H9 (cell line): Measurements from ENCODE around the gene NPTN. TPM values are rescaled to one million over a fixed set of nuclear protein-coding genes. Genes with fewer than 3 reads are reported as not detected.

Experiments used
- DNase-seq: peaks from one replicate; pipeline ENCODE4 v3.0.0-alpha.2; 2017
- H2AFZ ChIP-seq: one replicate; pipeline ENCODE4 v1.6.1; 2013; ENCODE audit warnings: mild to moderate bottlenecking, low read length, control low read depth, moderate library complexity
- H2AK5ac ChIP-seq: 2 replicates; pipeline ENCODE4 v1.6.1; 2013; ENCODE audit warnings: low read length, control low read depth, mixed read lengths; ENCODE audit not compliant: insufficient read length
- H2BK120ac ChIP-seq: one replicate; pipeline ENCODE4 v1.6.1; 2013; ENCODE audit warnings: low read depth, mild to moderate bottlenecking, low read length, control low read depth, inconsistent platforms; ENCODE audit not compliant: poor library complexity, severe bottlenecking
- H2BK12ac ChIP-seq: 2 replicates; pipeline ENCODE4 v1.6.1; 2013; ENCODE audit warnings: low read length, control low read depth, mixed read lengths, low read depth; ENCODE audit not compliant: insufficient read length
- H2BK15ac ChIP-seq: 2 replicates; pipeline ENCODE4 v1.6.1; 2013; ENCODE audit warnings: low read depth, low read length, control low read depth
- H2BK20ac ChIP-seq: one replicate; pipeline ENCODE4 v1.6.1; 2013; ENCODE audit warnings: low read depth, mild to moderate bottlenecking, low read length, control low read depth, inconsistent platforms; ENCODE audit not compliant: poor library complexity, severe bottlenecking
- H2BK5ac ChIP-seq: 2 replicates; pipeline ENCODE4 v1.6.1; 2013; ENCODE audit warnings: low read length, control low read depth, mixed read lengths; ENCODE audit not compliant: insufficient read length
- H3K14ac ChIP-seq: 2 replicates; pipeline ENCODE4 v1.6.1; 2013; ENCODE audit warnings: low read length, control low read depth; ENCODE audit not compliant: insufficient read depth
- H3K18ac ChIP-seq: 2 replicates; pipeline ENCODE4 v1.6.1; 2013; ENCODE audit warnings: low read depth, mild to moderate bottlenecking, mixed read lengths, low read length, control low read depth; ENCODE audit not compliant: insufficient read length
- H3K23ac ChIP-seq: 2 replicates; pipeline ENCODE4 v1.6.1; 2013; ENCODE audit warnings: low read length, control low read depth, mixed read lengths, low read depth; ENCODE audit not compliant: insufficient read length
- H3K23me2 ChIP-seq: 2 replicates; pipeline ENCODE4 v1.6.1; 2013; ENCODE audit warnings: low read depth, mild to moderate bottlenecking, mixed read lengths, low read length, control low read depth; ENCODE audit not compliant: insufficient read length, poor library complexity, severe bottlenecking
- H3K27ac ChIP-seq: 2 replicates; pipeline ENCODE4 v1.5.1; 2013; ENCODE audit warnings: low read length, control low read depth, mixed read lengths, low read depth; ENCODE audit not compliant: insufficient read length
- H3K27me3 ChIP-seq: 2 replicates; pipeline ENCODE4 v1.6.1; 2013; ENCODE audit warnings: low read length, control low read depth, inconsistent platforms; ENCODE audit not compliant: insufficient read depth
- H3K4ac ChIP-seq: 2 replicates; pipeline ENCODE4 v1.6.1; 2013; ENCODE audit warnings: low read depth, mild to moderate bottlenecking, control low read depth, inconsistent platforms, low read length, moderate library complexity
- H3K4me1 ChIP-seq: 2 replicates; pipeline ENCODE4 v1.6.1; 2013; ENCODE audit warnings: low read length, control low read depth, inconsistent platforms; ENCODE audit not compliant: insufficient read depth
- H3K4me2 ChIP-seq: 2 replicates; pipeline ENCODE4 v1.6.1; 2013; ENCODE audit warnings: low read length, control low read depth, mixed read lengths; ENCODE audit not compliant: insufficient read length, insufficient read depth
- H3K56ac ChIP-seq: 2 replicates; pipeline ENCODE4 v1.6.1; 2013; ENCODE audit warnings: low read depth, mild to moderate bottlenecking, mixed read lengths, low read length, control low read depth; ENCODE audit not compliant: insufficient read length
- H3K79me1 ChIP-seq: 2 replicates; pipeline ENCODE4 v1.6.1; 2013; ENCODE audit warnings: low read depth, mild to moderate bottlenecking, moderate library complexity, low read length, control low read depth, inconsistent platforms; ENCODE audit not compliant: insufficient read depth, poor library complexity, severe bottlenecking
- H3K79me2 ChIP-seq: 2 replicates; pipeline ENCODE4 v1.6.1; 2013; ENCODE audit warnings: low read length, control low read depth, inconsistent platforms; ENCODE audit not compliant: insufficient read depth
- H3K9ac ChIP-seq: 2 replicates; pipeline ENCODE4 v1.6.1; 2013; ENCODE audit warnings: low read length, control low read depth, mixed read lengths; ENCODE audit not compliant: insufficient read length; ENCODE audit errors: extremely low read depth
- H3K9me3 ChIP-seq: one replicate; pipeline ENCODE4 v1.6.1; 2013; ENCODE audit warnings: low read depth, low read length, inconsistent platforms; ENCODE audit not compliant: control insufficient read depth
- H3T11ph ChIP-seq: one replicate; pipeline ENCODE4 v1.6.1; 2013; ENCODE audit warnings: mild to moderate bottlenecking, low read length, control low read depth, inconsistent platforms
- H4K20me1 ChIP-seq: one replicate; pipeline ENCODE4 v1.6.1; 2013; ENCODE audit not compliant: control insufficient read depth, insufficient read length, insufficient read depth
- H4K5ac ChIP-seq: 2 replicates; pipeline ENCODE4 v1.6.1; 2013; ENCODE audit warnings: low read depth, mild to moderate bottlenecking, mixed read lengths, low read length, control low read depth; ENCODE audit not compliant: insufficient read length
- H4K8ac ChIP-seq: replicated peaks from 2 replicates; pipeline ENCODE4 v1.6.1; 2013; ENCODE audit warnings: low read length, control low read depth, mixed read lengths, low read depth; ENCODE audit not compliant: insufficient read length
- H4K91ac ChIP-seq: 2 replicates; pipeline ENCODE4 v1.6.1; 2013; ENCODE audit warnings: low read depth, mild to moderate bottlenecking, moderate library complexity, mixed read lengths, low read length, control low read depth; ENCODE audit not compliant: insufficient read length
- H3K27ac Mint-ChIP-seq, 3 experiments: 2 replicates in 2 of 3; 3 replicates in 1 of 3; pipeline ENCODE4 v1.8.0; 2020 to 2021; ENCODE audit warnings: mixed read lengths in 3 of 3, mild to moderate bottlenecking in 1 of 3, moderate library complexity in 1 of 3
- H3K27me3 Mint-ChIP-seq: 2 replicates; pipeline ENCODE4 v1.8.0; 2021; ENCODE audit warnings: low read depth, mild to moderate bottlenecking, moderate library complexity, mixed read lengths
- H3K36me3 Mint-ChIP-seq, 3 experiments: 2 replicates in 2 of 3; 3 replicates in 1 of 3; pipeline ENCODE4 v1.8.0; 2020 to 2021; ENCODE audit warnings: low read depth in 3 of 3, mixed read lengths in 3 of 3; ENCODE audit not compliant: insufficient read depth in 1 of 3
- H3K4me1 Mint-ChIP-seq, 2 experiments: 2 replicates each; pipeline ENCODE4 v1.8.0; 2020; ENCODE audit warnings: mixed read lengths in 2 of 2
- H3K4me3 Mint-ChIP-seq, 2 experiments: 2 replicates in 1 of 2; 3 replicates in 1 of 2; pipeline ENCODE4 v1.8.0; 2020 to 2021; ENCODE audit warnings: mild to moderate bottlenecking in 2 of 2, mixed read lengths in 2 of 2, moderate library complexity in 1 of 2
- H3K9me3 Mint-ChIP-seq, 2 experiments: 2 replicates in 1 of 2; 3 replicates in 1 of 2; pipeline ENCODE4 v1.8.0; 2020; ENCODE audit warnings: mild to moderate bottlenecking in 2 of 2, mixed read lengths in 2 of 2, moderate library complexity in 1 of 2
- WGBS: extraction: QIAGEN DNeasy Blood & Tissue Kit; methylation state at CpG from one replicate; pipeline ENCODE4 v1.1.7; 2013; ENCODE audit warnings: missing lambda C conversion rate, low lambda C conversion rate, mixed read lengths; ENCODE audit not compliant: insufficient read length; ENCODE audit errors: extremely low coverage; 5-methylcytosine and 5-hydroxymethylcytosine counted together
- total RNA-seq: library from RNA; stranded (reverse); gene quantifications from 2 replicates; pipeline ENCODE4 v1.2.1, GENCODE V29; 2021
- TF ChIP-seq, protein P1 (sequence below): fragments of 200-600 bp; sonication (generic); conservative IDR thresholded peaks from 3 replicates; pipeline ENCODE4 v1.8.0; 2021; ENCODE audit warnings: antibody characterized with exemption, mild to moderate bottlenecking

Gene NPTN
- total RNA-seq, 1 experiment from 2014 or later = 89.1 TPM

DNA sequence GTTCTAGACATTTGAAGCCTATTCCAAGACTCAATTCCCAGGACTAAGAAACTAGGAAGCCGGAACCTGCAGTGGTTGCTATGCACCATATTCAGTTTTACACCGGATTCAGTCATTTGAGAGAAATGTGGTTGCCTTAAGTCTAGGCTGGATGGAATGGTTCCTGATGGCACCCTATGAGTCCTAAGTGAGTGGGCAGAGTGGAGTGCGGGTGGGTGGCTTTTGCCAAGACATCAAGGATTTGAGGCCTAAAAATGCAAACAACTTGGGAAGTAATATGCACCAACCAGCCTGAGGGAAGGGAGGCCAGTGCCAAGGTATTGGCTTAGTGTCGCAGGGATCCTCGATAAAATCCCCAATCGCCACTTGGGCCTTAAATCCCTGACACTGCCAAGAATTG is 46.8 kb upstream of the NPTN start:
- no peak for DNase-seq
- Histone ChIP-seq H2BK12ac (no peak overlapping the region), H3K4me2 (no peak overlapping the region), H3K4ac (no peak overlapping the region), H3K56ac (no peak overlapping the region), H2BK5ac (no peak overlapping the region), H2AFZ (no peak overlapping the region), H3K79me1 (no peaks in the 10 kb centered on the region), H2AK5ac (no peak overlapping the region), H3K27me3 (no peaks in the 10 kb centered on the region), H4K20me1 (no peaks in the 10 kb centered on the region), H4K91ac (no peak overlapping the region), H3K27ac (no peak overlapping the region), H2BK15ac (no peak overlapping the region), H3K9me3 (no peaks in the 10 kb centered on the region), H3K23me2 (peaks cover 9% of the 10 kb centered on the region), H2BK120ac (no peak overlapping the region), H2BK20ac (no peak overlapping the region), H4K8ac (no peak overlapping the region), H3K23ac (no peak overlapping the region), H3K18ac (no peak overlapping the region), H4K5ac (no peak overlapping the region), H3K9ac (no peak overlapping the region), H3K4me1 (no peaks in the 10 kb centered on the region), H3T11ph (no peak overlapping the region), H3K79me2 (no peaks in the 10 kb centered on the region; the same call in 1 of the 2 replicates), H3K14ac (no peak overlapping the region)
- Mint-ChIP-seq H3K27ac (no peak overlapping the region), H3K4me1 (peaks cover 11 to 13% of the 10 kb centered on the region in 2 experiments), H3K9me3 (no peaks in the 10 kb centered on the region), H3K27me3 (no peaks in the 10 kb centered on the region; the same call in 1 of the 2 replicates), H3K4me3 (no peak overlapping the region), H3K36me3 (no peaks in the 10 kb centered on the region; a peak in 1 of 7 replicates)
- no CpG with 5 or more reads among the region's 6 CpGs for WGBS
- TF ChIP-seq, protein P1, sequence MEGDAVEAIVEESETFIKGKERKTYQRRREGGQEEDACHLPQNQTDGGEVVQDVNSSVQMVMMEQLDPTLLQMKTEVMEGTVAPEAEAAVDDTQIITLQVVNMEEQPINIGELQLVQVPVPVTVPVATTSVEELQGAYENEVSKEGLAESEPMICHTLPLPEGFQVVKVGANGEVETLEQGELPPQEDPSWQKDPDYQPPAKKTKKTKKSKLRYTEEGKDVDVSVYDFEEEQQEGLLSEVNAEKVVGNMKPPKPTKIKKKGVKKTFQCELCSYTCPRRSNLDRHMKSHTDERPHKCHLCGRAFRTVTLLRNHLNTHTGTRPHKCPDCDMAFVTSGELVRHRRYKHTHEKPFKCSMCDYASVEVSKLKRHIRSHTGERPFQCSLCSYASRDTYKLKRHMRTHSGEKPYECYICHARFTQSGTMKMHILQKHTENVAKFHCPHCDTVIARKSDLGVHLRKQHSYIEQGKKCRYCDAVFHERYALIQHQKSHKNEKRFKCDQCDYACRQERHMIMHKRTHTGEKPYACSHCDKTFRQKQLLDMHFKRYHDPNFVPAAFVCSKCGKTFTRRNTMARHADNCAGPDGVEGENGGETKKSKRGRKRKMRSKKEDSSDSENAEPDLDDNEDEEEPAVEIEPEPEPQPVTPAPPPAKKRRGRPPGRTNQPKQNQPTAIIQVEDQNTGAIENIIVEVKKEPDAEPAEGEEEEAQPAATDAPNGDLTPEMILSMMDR = no peak
